Uterus (tissue), 4 donors: ENCODE data around the gene CREB5. TPM values are rescaled to one million over a fixed set of nuclear protein-coding genes. Genes with fewer than 3 reads are reported as not detected.

Experiments used
- DNase-seq, 2 donors: peaks; one replicate each; pipeline ENCODE4 v3.0.0-alpha.2; 2019 to 2020
- H3K27ac ChIP-seq, 2 donors: fragments of 200-600 bp; sonication (generic); 1 replicate in 1 of 2; 2 replicates in 1 of 2; pipeline ENCODE4 v1.5.1; 2016 to 2018
- H3K27me3 ChIP-seq, 2 donors: fragments of 200-600 bp; sonication (generic); one replicate each; pipeline ENCODE4 v1.5.1; 2018 to 2019; ENCODE audit warnings: control low read depth in 1 of 2
- H3K36me3 ChIP-seq, 2 donors: fragments of 200-600 bp; sonication (generic); one replicate each; pipeline ENCODE4 v1.5.1; 2019; ENCODE audit warnings: control low read depth in 1 of 2
- H3K4me1 ChIP-seq, 2 donors: fragments of 200-600 bp; sonication (generic); one replicate each; pipeline ENCODE4 v1.5.1; 2018 to 2019; ENCODE audit warnings: control low read depth in 1 of 2
- H3K4me3 ChIP-seq, 2 donors: fragments of 200-600 bp; sonication (generic); 1 replicate in 1 of 2; 2 replicates in 1 of 2; pipeline ENCODE4 v1.5.1; 2018 to 2019; ENCODE audit warnings: mild to moderate bottlenecking in 1 of 2
- H3K9me3 ChIP-seq, 2 donors: fragments of 200-600 bp; sonication (generic); one replicate each; pipeline ENCODE4 v1.5.1; 2019; ENCODE audit warnings: control low read depth in 1 of 2
- CTCF ChIP-seq, 4 experiments: fragments of 200-600 bp in 2 of 4; fragments of 450-650 bp in 2 of 4; sonication (generic) in 2 of 4; IDR thresholded peaks; one replicate each; pipeline ENCODE4 v1.5.1; 2016 to 2019; ENCODE audit warnings: antibody characterized with exemption in 4 of 4, mild to moderate bottlenecking in 2 of 4, moderate library complexity in 1 of 4
- POLR2A ChIP-seq, 2 donors: fragments of 450-650 bp; IDR thresholded peaks; one replicate each; pipeline ENCODE4 v1.6.1; 2016; ENCODE audit warnings: antibody characterized with exemption in 2 of 2, mild to moderate bottlenecking in 1 of 2, moderate library complexity in 1 of 2
- intact Hi-C: fragments of 100-400 bp; cut with DNase I; formaldehyde crosslinking; loops from one replicate; pipeline ENCODE4 v1.15.1; 2023; ENCODE audit warnings: low total_unique reads
- total RNA-seq, 4 donors: library from RNA; depleted of rRNA in 3 of 4; stranded (reverse); fragments of >200 nt in 3 of 4; gene quantifications; one replicate each; pipeline versions ENCODE4 v1.1.0 to v1.2.4, GENCODE V29; 2014 to 2023
- donor health status: DM: yes; HTN: yes; CAD: no.

CREB5 gene
- total RNA-seq, 4 donors from 2014 or later, result 7.1 to 40.2 (median 23.9) TPM

- no peak for DNase-seq
- Histone ChIP-seq H3K27ac (no peak overlapping the region), H3K4me3 (no peak overlapping the region), H3K36me3 (no peaks in the 10 kb centered on the region), H3K4me1 (no peaks in the 10 kb centered on the region), H3K9me3 (no peaks in the 10 kb centered on the region), H3K27me3 (no peaks in the 10 kb centered on the region)
- TF ChIP-seq POLR2A (IDR thresholded peaks at IDR 0.05) (no peak), CTCF (IDR thresholded peaks at IDR 0.05) (no peak)
- intact Hi-C loops, result no loop called here
Observed at GRCh38 chr7:28483908-28484605, 71.7 kb downstream of the CREB5 start.

GRCh38 chr7:28484606-28484935 lies 72.3 kb downstream of the CREB5 start:
- H3K4me1 ChIP-seq, result no peaks in the 10 kb centered on the region
- TF ChIP-seq CTCF (IDR thresholded peaks at IDR 0.05) (no peak), POLR2A (IDR thresholded peaks at IDR 0.05) (no peak)
- no peak for DNase-seq
- H3K36me3 ChIP-seq, result no peaks in the 10 kb centered on the region
- no peak overlapping the region for H3K4me3 ChIP-seq
- no peaks in the 10 kb centered on the region for H3K27me3 ChIP-seq
- H3K27ac ChIP-seq, result no peak overlapping the region
- no peaks in the 10 kb centered on the region for H3K9me3 ChIP-seq
- intact Hi-C loops, result no loop called here

- H3K4me1 ChIP-seq, result no peaks in the 10 kb centered on the region
- TF ChIP-seq CTCF (IDR thresholded peaks at IDR 0.05), result no peak
- TF ChIP-seq POLR2A (IDR thresholded peaks at IDR 0.05), result no peak
- H3K27me3 ChIP-seq, result no peaks in the 10 kb centered on the region
- H3K36me3 ChIP-seq, result no peaks in the 10 kb centered on the region
- DNase-seq, result no peak
- no peak overlapping the region for H3K4me3 ChIP-seq
- no peaks in the 10 kb centered on the region for H3K9me3 ChIP-seq
- H3K27ac ChIP-seq, result no peak overlapping the region
- intact Hi-C loops, result no loop called here
Observed at GRCh38 chr7:28487487-28487886, 75.2 kb downstream of the CREB5 start.

- intact Hi-C loops, result no loop called here
- no peak for DNase-seq
- no peak overlapping the region for H3K27ac ChIP-seq
- no peak for TF ChIP-seq CTCF (IDR thresholded peaks at IDR 0.05)
- no peak for TF ChIP-seq POLR2A (IDR thresholded peaks at IDR 0.05)
- no peaks in the 10 kb centered on the region for H3K36me3 ChIP-seq
- no peaks in the 10 kb centered on the region for H3K27me3 ChIP-seq
- H3K9me3 ChIP-seq, result no peaks in the 10 kb centered on the region
- no peak overlapping the region for H3K4me3 ChIP-seq
- H3K4me1 ChIP-seq, result no peaks in the 10 kb centered on the region
Observed at GRCh38 chr7:28488061-28488791, 75.9 kb downstream of the CREB5 start.

- DNase-seq, result no peak
- Histone ChIP-seq H3K36me3 (no peaks in the 10 kb centered on the region), H3K4me3 (no peak overlapping the region), H3K4me1 (no peaks in the 10 kb centered on the region), H3K9me3 (no peaks in the 10 kb centered on the region), H3K27ac (no peak overlapping the region), H3K27me3 (no peaks in the 10 kb centered on the region)
- TF ChIP-seq CTCF (IDR thresholded peaks at IDR 0.05), result no peak
- no peak for TF ChIP-seq POLR2A (IDR thresholded peaks at IDR 0.05)
- intact Hi-C loops, result no loop called here
Observed at GRCh38 chr7:28490831-28491230, 78.5 kb downstream of the CREB5 start.
